ENCODE data around the gene TTC22. TPM values are rescaled to one million over a fixed set of nuclear protein-coding genes. Genes with fewer than 3 reads are reported as not detected.
A peak's percentile ranks its signal among the peaks of the same experiment; 100 is the strongest.

TTC22 gene
- total and polyA plus RNA-seq, 12 donors = 0.06 to 1.0 (median 0.15) TPM; not detected in 5

GRCh38 chr1:54745274-54745673 is 55.8 kb downstream of the TTC22 start:
- Histone ChIP-seq H3K27me3 (no peaks in the 10 kb centered on the region), H3K4me3 (no peak overlapping the region), H3K27ac (no peak overlapping the region), H3K9me3 (no peaks in the 10 kb centered on the region), H3K36me3 (peaks cover 0 to 37% (median 17%) of the 10 kb centered on the region in 9 donors), H3K4me1 (no peaks in the 10 kb centered on the region)
- TF ChIP-seq CTCF (IDR thresholded peaks at IDR 0.05) = no peak
- ATAC-seq = no peak
- 88 to 89% methylated on average over 6 of the region's 6 CpGs for WGBS, 2 donors
- intact Hi-C loops (cut with DNase I) = no loop called here
- no peak for DNase-seq

GRCh38 chr1:54744696-54745095 is 56.4 kb downstream of the TTC22 start:
- ATAC-seq = no peak
- no peaks in the 10 kb centered on the region for H3K4me1 ChIP-seq
- H3K9me3 ChIP-seq = no peaks in the 10 kb centered on the region
- intact Hi-C loops (cut with DNase I) = no loop called here
- H3K4me3 ChIP-seq = no peak overlapping the region
- DNase-seq = no peak
- H3K36me3 ChIP-seq = peaks cover 0 to 42% (median 23%) of the 10 kb centered on the region in 9 donors
- WGBS, 2 donors = 96 to 97% methylated on average over 3 of the region's 3 CpGs
- H3K27ac ChIP-seq = no peak overlapping the region
- TF ChIP-seq CTCF (IDR thresholded peaks at IDR 0.05) = no peak
- H3K27me3 ChIP-seq = no peaks in the 10 kb centered on the region

- DNase-seq (peak in 1 of 2 donors; percentile 9), ATAC-seq (peak in 5 of 8 donors; percentile 38 to 80 (median 55))
- intact Hi-C loops (cut with DNase I) = no loop called here
- 80 to 89% methylated on average over 12 of the region's 12 CpGs for WGBS, 2 donors
- Histone ChIP-seq H3K27me3 (no peaks in the 10 kb centered on the region), H3K4me3 (no peak overlapping the region), H3K27ac (peak overlapping the region in 1 of 10 donors; percentile 28), H3K4me1 (no peaks in the 10 kb centered on the region), H3K9me3 (no peaks in the 10 kb centered on the region), H3K36me3 (peaks cover 0 to 53% (median 33%) of the 10 kb centered on the region in 9 donors)
- TF ChIP-seq CTCF (IDR thresholded peaks at IDR 0.05) = no peak
These were observed 57.5 kb downstream of the TTC22 start for GRCh38 chr1:54743416-54744226.

GRCh38 chr1:54742282-54742681 is 58.8 kb downstream of the TTC22 start:
- 57 to 58% methylated on average over 4 of the region's 4 CpGs for WGBS, 2 donors
- Histone ChIP-seq H3K9me3 (no peaks in the 10 kb centered on the region), H3K27me3 (no peaks in the 10 kb centered on the region), H3K4me1 (no peaks in the 10 kb centered on the region), H3K36me3 (peaks cover 0 to 66% (median 47%) of the 10 kb centered on the region in 9 donors), H3K4me3 (no peak overlapping the region), H3K27ac (peak overlapping the region in 2 of 10 donors; percentile 28 to 49)
- DNase-seq = peak in 1 of 2 donors; percentile 13
- ATAC-seq = peak in 5 of 8 donors; percentile 29 to 68 (median 59)
- TF ChIP-seq CTCF (IDR thresholded peaks at IDR 0.05) = no peak
- intact Hi-C loops (cut with DNase I) = no loop called here
